ENCODE measurements around the gene TEX14. TPM values are rescaled to one million over a fixed set of nuclear protein-coding genes. Genes with fewer than 3 reads are reported as not detected.
"Not testable (repeated sequence)": the region's sequence is repeated elsewhere in the genome, so short reads cannot be mapped to it uniquely, and the experiment has no call there.

The TEX14 gene
- total RNA-seq, 6 experiments from 2014 or later = 0.04 to 0.12 (median 0.09) TPM; not detected in 3

DNA sequence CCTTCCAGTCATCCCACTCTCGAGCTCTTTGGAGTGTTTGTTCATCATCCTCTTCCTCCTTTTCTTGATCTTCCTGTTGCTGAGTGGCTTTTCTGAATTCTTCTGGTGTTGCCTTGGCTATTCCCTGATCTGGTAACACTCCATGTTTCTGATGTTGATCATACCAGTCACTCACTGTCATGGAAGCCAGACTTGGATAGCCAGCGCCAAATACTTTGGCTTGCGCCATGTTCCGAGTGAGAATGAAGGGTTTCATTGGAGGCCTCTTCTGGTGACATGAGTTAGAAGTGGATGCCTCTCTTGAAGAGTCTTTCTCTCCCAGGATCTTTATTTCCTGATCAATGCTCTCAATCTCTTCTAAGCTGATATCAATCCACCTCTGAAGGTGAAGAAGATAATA lies 31.2 kb downstream of the TEX14 start:
- 74% methylated on average over 3 of the region's 4 CpGs for WGBS (ENCODE audit: insufficient coverage, low coverage, low lambda C conversion rate, missing lambda C conversion rate)
- peaks cover 0 to 5% (median 2%) of the 10 kb centered on the region in 4 donors for H3K4me1 ChIP-seq
- intact Hi-C loops (cut with DNase I) = no loop called here
- no peaks in the 10 kb centered on the region for H3K9me3 ChIP-seq
- no peak overlapping the region for H3K4me3 ChIP-seq
- no peak for DNase-seq
- ATAC-seq = no peak
- no peaks in the 10 kb centered on the region for H3K27me3 ChIP-seq
- TF ChIP-seq, protein P1, sequence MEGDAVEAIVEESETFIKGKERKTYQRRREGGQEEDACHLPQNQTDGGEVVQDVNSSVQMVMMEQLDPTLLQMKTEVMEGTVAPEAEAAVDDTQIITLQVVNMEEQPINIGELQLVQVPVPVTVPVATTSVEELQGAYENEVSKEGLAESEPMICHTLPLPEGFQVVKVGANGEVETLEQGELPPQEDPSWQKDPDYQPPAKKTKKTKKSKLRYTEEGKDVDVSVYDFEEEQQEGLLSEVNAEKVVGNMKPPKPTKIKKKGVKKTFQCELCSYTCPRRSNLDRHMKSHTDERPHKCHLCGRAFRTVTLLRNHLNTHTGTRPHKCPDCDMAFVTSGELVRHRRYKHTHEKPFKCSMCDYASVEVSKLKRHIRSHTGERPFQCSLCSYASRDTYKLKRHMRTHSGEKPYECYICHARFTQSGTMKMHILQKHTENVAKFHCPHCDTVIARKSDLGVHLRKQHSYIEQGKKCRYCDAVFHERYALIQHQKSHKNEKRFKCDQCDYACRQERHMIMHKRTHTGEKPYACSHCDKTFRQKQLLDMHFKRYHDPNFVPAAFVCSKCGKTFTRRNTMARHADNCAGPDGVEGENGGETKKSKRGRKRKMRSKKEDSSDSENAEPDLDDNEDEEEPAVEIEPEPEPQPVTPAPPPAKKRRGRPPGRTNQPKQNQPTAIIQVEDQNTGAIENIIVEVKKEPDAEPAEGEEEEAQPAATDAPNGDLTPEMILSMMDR (IDR thresholded peaks at IDR 0.05) = no peak
- TF ChIP-seq POLR2A (IDR thresholded peaks at IDR 0.05) = no peak
- H3K36me3 ChIP-seq = no peaks in the 10 kb centered on the region
- H3K27ac ChIP-seq = no peak overlapping the region

DNA sequence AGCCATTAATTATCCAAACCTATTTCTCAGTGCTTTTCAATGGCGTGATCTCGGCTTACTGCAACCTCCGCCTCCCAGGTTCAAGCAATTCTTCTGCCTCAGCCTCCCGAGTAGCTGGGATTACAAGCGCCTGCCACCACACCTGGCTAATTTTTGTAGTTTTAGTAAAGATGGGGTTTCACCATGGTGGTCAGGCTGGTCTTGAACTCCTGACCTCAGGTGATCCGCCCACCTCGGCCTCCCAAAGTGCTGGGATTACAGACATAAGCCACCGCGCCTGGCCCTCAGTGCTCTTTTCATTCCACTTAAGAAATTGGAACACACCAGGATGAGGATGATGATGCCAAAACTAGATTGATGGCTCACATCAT lies 32.1 kb downstream of the TEX14 start:
- WGBS (ENCODE audit: insufficient coverage, low coverage, low lambda C conversion rate, missing lambda C conversion rate) = 27% methylated on average over 9 of the region's 9 CpGs
- DNase-seq = not testable (repeated sequence)

DNA sequence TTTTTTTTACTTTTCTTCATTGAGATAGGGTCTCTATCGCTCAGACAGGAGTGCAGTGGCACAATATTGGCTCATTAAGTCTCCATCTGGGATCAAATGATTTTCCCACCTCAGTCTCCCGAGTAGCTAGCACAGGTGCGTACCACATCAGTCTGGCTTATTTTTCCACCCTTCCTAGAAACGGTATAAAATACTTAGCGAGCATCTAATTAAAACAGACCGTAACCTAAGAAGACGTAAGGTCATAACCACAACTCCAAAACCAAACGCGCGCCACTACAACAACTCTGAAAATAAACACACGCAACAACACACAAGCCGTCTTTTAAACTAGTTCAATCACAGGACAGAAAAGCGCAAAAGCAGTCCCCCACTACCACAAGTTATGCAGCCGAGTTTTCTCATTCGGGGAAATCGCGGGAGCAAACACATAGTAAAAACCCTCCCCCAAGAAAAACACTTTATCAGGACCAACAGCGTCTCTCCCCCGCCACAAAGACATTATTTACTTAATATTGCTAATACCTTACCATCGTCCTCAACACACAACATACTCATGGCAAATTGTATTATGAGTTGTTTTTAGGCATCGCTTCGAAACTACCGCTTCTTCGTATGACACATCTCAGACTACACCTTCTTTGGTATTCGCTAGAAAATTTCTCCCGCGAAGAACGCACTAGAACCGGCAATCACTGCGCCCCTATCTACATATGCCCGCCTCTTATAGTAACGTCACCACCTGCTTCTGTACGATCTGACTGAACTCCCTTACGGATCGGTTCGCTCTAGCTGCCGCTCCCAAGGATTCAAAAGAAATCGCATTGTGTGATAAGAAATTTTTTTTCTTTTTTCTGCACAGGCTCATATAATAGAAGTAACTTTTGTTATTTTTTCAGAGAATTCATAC lies 32.8 kb downstream of the TEX14 start:
- H3K9me3 ChIP-seq = no peaks in the 10 kb centered on the region
- no peaks in the 10 kb centered on the region for H3K27me3 ChIP-seq
- under 1% methylated on average over 38 of the region's 38 CpGs for WGBS (ENCODE audit: insufficient coverage, low coverage, low lambda C conversion rate, missing lambda C conversion rate)
- ATAC-seq (peak; percentile 93 to 98 (median 95)), DNase-seq (peak; percentile 60 to 89 (median 63))
- TF ChIP-seq POLR2A (IDR thresholded peaks at IDR 0.05) = peak; percentile 100
- TF ChIP-seq, protein P1 (IDR thresholded peaks at IDR 0.05) = peak in 1 of 4 donors; percentile 11
- H3K36me3 ChIP-seq = no peaks in the 10 kb centered on the region
- intact Hi-C loops (cut with DNase I) = no loop called here
- peak overlapping the region; percentile 29 to 49 (median 49) for H3K4me3 ChIP-seq
- peaks cover 0 to 5% (median 2%) of the 10 kb centered on the region in 4 donors for H3K4me1 ChIP-seq
- H3K27ac ChIP-seq = peak overlapping the region; percentile 78 to 90 (median 87)

More for the DNA sequence above, 32.1 kb downstream of the TEX14 start:
- H3K27ac ChIP-seq = peak overlapping the region; percentile 78 to 90 (median 87)
- ATAC-seq = peak in 1 of 4 donors; percentile 4
- H3K9me3 ChIP-seq; H3K36me3 ChIP-seq; H3K27me3 ChIP-seq; H3K4me1 ChIP-seq; intact Hi-C loops (cut with DNase I): not testable (repeated sequence)
- peak overlapping the region; percentile 29 to 49 (median 49) for H3K4me3 ChIP-seq

DNA sequence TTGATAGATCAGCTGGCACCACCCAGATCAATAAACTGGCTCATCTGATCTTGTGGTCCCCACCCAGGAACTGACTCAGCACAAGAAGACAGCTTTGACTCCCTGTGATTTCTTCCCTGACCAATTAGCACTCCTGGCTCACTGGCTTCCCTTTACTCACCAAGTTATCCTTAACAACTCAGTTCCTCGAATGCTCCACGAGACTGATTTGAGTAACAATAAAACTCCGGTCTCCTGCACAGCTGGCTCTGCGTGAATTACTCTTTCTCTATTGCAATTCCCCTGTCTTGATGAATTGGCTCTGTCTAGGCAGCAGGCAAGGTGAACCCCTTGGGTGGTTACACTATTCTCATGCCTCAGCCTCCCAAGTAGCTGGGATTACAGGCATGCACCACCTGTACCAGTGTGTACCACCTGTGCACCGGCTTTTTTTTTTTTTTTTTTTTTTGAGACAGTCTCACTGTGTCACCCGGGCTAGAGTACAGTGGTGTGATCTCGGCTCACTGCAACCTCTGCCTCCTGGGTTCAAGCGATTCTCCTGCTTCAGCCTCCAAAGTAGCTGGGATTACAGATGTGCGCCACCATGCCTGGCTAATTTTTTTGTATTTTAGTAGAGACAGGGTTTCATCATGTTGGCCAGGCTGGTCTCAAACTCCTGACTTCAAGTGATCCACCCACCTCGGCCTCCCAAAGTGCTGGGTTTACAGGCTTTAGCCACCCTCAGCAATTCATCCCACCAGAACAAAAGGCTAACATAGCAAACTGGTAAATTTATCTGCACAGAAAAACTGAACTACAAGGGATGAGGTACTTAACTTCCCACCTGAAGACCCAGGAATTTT lies 33.7 kb downstream of the TEX14 start:
- DNase-seq; ATAC-seq; intact Hi-C loops (cut with DNase I); H3K27me3 ChIP-seq; H3K36me3 ChIP-seq; H3K4me1 ChIP-seq; H3K4me3 ChIP-seq; H3K9me3 ChIP-seq: not testable (repeated sequence)
- 59% methylated on average over 6 of the region's 10 CpGs for WGBS (ENCODE audit: insufficient coverage, low coverage, low lambda C conversion rate, missing lambda C conversion rate)
- peak overlapping the region; percentile 17 to 87 (median 78) for H3K27ac ChIP-seq

DNA sequence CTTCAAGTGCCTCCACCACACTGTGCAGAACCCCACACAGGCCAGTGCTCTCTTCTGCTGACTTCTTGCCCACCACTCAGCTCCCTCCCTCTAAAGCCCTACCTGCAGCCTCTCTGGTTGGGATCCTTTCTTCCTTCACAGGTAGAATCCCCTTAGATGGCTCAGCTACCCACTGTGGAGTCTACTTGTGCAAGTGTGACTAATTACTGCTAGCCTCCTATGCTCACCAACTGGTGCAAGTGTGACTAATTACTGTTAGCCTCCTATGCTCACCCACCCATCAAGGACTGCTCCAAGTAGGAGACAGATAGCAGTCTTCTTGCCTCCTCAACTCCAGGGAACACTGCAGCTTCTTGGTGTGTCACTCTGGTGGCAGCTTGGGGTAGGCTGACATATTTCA lies 43.6 kb downstream of the TEX14 start:
- no peak overlapping the region for H3K4me3 ChIP-seq
- ATAC-seq (no peak), DNase-seq (no peak)
- no peak for TF ChIP-seq POLR2A (IDR thresholded peaks at IDR 0.05)
- TF ChIP-seq, protein P1 (IDR thresholded peaks at IDR 0.05) = no peak
- no peaks in the 10 kb centered on the region for H3K27me3 ChIP-seq
- intact Hi-C loops (cut with DNase I) = no loop called here
- H3K27ac ChIP-seq = no peak overlapping the region
- no peaks in the 10 kb centered on the region for H3K4me1 ChIP-seq
- H3K9me3 ChIP-seq = no peaks in the 10 kb centered on the region
- H3K36me3 ChIP-seq = no peaks in the 10 kb centered on the region
